B cell (primary cell): Measurements from ENCODE around the gene HOXA5.

Source experiments
- EZH2 ChIP-seq: IDR thresholded peaks from 2 replicates; pipeline ENCODE4 v1.6.1; 2012; ENCODE audit warnings: borderline replicate concordance, low read depth, mild to moderate bottlenecking, moderate library complexity, low read length; ENCODE audit not compliant: insufficient read depth, poor library complexity, severe bottlenecking
- TF ChIP-seq, protein P1 (sequence below): fragments of 200-600 bp; IDR thresholded peaks from one replicate; pipeline ENCODE4 v1.8.0; 2022; ENCODE audit warnings: antibody characterized with exemption, mild to moderate bottlenecking

GRCh38 chr7:27123477-27124053 lies 19.9 kb downstream of the HOXA5 start:
- TF ChIP-seq, protein P1, sequence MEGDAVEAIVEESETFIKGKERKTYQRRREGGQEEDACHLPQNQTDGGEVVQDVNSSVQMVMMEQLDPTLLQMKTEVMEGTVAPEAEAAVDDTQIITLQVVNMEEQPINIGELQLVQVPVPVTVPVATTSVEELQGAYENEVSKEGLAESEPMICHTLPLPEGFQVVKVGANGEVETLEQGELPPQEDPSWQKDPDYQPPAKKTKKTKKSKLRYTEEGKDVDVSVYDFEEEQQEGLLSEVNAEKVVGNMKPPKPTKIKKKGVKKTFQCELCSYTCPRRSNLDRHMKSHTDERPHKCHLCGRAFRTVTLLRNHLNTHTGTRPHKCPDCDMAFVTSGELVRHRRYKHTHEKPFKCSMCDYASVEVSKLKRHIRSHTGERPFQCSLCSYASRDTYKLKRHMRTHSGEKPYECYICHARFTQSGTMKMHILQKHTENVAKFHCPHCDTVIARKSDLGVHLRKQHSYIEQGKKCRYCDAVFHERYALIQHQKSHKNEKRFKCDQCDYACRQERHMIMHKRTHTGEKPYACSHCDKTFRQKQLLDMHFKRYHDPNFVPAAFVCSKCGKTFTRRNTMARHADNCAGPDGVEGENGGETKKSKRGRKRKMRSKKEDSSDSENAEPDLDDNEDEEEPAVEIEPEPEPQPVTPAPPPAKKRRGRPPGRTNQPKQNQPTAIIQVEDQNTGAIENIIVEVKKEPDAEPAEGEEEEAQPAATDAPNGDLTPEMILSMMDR: no peak
- TF ChIP-seq EZH2: no peak
